ENCODE results near the gene SDC4.

The SDC4 gene

DNA sequence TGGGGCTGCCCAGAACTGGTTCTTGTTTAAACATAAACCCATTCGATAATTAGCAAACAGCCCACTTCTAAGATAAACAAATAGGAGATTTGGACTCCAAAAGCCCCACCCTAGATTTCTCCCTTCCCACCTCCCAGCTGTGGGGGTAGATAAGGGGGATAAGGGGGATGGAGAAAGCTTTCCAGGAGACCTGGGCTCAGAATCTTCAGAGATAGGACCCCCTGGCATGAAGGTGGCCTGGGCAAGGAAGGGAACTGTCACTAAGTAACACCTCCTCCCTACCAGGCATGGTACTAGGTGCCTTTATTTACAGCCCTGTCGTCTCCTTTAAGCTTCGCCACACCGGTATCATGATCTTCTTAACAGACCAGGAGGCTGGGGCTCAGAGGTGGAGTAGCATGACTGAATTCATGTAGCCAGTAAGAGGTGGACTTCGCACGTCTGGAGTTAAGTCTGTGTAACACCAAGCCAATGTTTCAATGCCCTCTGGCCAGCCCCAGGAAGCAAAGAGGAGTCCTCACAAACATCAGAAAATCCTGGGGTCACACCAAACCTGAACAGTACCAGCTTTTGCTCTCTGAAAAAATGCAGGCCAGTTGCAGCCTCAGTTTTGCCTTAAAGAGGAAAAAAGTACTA, 4.6 kb downstream of the SDC4 start:
- no peak for DNase-seq (ENCODE audit: low read depth)

DNA sequence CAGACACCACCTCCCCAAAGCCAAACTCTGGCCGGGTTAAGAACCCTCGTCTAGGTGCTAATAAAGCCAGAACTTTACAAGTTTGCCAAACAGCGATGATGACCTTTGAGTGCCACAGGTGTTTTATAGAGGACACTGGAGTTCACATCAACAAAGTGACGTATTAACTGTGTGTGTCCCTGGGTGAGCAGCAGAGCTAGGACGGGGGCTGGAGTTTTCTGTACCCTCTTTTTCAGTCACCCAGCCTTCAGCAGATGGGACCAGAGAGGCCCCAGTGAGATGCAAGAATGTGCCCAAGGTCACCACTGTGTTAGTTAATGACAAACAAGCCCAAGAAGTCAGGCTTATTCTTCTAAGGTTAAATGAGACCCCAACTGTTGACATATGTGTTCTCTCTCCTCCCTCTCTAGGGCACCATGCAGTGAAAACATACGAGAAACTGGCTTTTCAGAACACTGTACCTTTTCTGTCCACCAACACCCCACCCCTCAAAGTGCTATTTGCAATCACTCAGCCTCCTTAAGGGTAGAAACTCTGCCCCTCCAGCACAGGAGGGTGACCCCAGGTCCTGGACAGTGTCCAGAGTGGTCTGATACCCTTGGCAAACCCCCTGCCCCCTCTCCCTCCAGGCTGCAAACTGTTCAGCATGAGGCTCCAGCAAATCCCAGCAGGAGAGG, 5.2 kb downstream of the SDC4 start:
- DNase-seq (ENCODE audit: low read depth) = no peak

DNA sequence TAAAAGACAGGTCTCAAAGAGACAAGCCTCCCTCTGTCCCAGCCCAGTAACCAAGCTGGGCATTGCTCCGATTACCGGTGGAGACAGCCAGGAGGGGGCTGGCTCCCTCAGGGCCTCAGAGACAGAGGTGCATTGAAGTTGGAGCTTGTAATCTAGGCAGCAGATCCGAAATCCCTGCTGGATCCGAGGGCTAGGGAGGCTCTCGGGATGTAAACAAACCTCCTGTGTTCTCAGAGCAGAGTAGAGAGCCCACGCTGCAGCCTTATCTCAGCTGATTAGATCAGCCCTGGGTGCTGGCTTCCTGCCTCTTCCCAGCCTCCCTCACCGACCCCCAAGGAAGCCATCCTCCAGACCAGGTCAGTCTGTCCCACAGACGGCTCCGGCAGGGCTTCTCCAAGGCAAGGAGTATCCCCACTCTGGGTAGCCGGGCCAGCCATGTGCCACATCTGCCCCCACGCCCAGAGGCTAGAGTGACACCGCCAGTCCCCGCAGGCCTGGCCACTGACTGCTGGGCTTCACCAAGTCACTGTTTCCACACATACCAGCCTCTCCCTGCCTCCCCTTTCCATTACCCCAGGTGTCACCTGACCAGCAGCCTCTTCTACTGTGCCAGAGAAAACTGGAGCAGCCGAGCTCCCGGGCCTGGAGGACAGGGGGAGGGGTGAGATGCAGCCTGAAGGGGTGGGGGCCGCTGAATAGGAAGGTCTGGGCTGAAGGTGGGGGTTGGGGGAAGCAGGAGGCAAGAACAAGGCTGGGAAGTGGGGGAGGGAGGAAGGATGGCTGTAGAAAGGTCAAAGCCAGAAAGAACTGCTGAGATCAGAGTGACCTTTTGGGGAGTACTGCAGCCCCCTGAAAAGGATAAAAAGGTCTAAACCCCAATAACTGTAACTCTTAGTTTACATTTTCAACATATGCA, 6.0 kb downstream of the SDC4 start:
- DNase-seq (ENCODE audit: low read depth) = no peak

DNA sequence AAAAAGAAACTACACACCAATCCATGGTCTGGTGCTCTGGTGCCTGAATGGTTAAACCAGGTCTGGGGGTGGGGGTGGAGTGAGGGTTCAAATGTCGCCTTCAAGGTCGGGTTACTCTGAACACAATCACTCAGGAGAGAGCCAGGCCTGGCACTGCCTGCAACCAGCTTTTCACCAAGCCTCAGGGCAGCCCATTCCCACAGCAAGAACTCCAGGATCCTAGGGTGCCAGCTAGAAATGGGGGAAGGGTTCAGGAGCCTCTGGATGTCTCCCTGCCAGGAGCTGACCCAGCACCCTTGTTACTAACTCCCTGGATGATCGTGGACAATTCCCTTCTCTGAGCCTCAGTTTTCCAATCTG, 6.7 kb downstream of the SDC4 start:
- DNase-seq (ENCODE audit: low read depth) = no peak

DNA sequence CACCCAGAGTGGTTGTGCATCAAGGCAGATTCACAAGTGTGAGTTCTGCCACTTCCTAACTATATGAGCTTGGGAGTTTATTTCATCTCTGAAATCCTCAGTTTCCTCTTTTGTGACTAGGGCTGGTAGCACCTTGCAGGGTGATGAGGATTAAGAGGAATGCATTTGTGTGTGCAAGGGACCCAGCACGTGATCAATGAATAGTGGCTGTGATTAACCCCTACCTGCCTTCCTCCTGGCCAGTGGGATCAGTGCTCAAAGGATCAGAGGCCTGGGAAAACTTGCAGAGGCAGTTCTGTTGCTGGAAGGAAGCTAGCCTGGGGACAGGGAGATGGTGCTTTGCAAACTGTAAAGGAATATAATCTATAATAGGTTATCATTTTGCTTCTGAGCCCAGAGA, 7.3 kb downstream of the SDC4 start:
- DNase-seq (ENCODE audit: low read depth) = no peak

DNA sequence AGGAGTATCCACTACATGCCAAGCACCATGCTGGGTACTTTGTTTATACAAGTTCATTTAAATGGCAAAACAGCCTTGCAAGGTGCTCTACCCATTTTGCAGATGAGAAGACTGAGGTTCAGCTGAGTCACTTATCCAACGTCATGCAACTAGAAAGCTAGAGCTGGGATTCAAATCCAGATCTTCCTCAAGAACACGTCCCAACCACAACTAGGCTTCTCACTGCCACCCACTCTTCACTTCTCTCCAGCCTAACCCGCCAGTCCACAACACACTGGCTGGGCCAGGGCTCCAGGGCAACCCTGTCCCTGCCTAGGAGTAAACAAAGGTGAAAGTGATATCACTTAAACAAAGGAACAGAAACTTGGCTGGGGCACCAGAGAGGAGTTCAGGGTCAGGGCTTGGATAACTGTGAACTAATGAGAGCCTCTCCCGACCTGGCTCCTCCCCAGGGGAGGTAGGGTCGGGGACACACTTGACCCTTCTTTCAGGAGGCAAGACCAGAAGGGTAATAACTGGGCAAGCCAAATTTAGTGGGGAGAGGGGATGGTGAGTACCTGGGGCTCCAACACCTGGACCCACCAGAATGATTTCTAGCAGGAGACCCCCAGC, 7.9 kb downstream of the SDC4 start:
- DNase-seq (ENCODE audit: low read depth) = no peak

DNA sequence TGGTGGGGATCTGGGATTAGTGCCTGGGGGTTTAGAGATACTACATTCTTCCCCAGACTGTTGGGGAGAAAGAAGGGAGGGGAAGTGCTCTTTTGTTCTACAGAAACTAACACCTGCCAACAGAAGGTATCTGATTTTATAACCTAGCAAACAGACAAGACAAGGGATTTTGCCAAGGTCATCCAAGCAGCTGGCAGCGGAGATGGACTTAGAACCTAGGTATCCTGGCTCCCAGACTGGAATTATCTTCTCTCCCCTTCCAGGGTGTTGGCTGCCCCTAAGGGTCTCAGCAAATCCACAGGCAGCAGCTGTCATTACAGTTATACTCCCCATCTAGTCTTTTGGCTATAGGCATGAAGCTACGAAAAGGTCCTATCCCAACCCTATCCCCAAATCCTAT, 8.4 kb downstream of the SDC4 start:
- no peak for DNase-seq (ENCODE audit: low read depth)

DNA sequence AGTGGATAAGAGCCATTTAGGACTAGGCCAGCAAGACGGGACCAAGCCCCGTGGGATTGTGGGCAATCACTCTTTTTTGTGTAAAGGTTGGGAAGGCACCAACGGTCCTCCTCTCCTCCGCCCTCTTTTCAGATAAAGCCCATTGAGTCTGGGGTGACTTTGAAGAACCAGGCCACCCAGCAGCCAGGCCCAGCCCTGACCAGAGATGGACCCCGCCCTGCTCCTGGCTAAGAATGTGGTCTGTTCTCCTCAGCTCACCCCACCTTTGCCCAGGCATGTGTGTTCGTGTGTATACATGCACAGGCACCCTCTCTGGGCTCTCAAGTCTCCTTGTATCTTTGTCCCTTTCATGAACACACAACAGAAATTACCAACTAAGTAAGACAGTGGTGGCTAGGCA, 9.1 kb downstream of the SDC4 start:
- DNase-seq (ENCODE audit: low read depth) = no peak

DNA sequence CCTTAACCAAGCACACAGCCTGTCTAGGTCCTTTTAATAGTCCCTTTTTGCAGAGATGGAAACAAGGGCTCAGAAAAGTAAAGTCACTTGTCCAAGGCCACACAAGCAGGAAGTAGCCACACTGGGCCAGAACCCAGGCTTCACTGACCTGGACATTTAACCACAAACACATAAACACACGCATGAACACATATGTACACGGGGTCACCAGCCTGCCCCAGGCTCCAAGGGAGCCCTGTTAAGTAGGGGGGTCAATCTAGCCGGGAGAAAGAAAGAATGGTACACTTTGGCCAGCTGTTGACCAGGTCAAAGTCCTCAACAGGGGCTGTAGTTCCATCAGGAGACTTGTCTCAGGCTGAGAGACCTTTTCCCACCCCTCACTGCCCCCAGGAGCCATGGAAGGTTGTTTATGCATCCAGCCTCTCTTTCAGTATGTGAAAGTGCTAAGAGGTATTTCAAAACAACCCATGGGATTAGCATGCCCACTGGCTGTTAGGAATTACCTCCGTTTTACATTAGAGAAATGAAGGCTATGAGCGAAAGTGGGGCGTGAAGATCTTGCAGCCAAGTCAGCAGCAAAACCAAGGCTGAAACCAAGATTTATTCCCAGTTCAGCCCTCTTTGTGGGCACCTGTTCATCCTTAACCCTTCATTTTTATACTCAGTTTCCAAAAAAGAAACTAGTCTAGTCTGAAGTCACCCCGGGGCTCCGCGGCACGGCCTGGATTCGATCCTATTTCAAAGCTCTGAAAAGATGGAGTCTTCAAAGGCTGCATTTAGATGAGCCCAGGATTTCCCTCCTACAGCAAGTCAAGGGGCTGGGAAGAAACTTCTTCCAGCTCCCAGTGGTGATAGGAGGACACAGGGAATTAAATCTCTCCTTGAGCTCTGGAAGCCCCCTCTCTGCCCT, 9.8 kb downstream of the SDC4 start:
- no peak for DNase-seq (ENCODE audit: low read depth)

DNA sequence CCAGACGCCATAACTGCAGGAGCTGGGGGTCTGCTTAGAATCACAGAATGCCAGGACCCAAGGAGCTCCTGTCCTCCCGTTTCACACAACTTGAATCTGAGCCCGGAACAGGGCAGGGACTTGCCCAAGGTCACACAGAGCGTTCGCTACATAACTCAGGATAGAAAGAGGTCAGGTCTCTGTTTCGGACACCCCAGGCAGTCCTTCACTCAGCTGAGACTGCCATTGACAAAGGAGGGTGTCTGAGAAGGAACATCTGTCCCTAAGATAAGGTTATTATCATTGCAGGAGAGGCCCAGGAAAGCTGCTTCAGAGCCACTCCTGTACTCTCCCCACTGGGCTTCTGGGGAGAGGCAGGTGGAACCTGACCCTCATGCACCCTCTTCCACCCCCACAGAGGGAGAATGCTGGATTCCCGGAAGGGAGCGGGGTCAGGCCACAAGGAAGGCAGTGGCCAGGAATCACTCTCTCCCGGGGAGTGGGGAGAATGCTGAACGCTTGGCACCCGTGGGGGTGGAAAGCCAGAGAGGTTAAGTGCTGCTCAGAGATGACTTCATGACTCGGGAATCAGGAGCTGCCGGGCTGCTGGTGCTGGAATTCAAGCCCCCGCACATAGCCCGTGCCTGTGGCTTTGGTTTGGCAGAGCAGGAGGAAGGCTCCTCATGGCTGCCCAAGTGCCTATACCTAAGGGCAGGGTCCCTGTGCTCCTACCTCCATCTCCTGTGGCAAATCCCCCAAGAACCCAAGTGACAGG, 10.7 kb downstream of the SDC4 start:
- DNase-seq (ENCODE audit: low read depth) = no peak

DNA sequence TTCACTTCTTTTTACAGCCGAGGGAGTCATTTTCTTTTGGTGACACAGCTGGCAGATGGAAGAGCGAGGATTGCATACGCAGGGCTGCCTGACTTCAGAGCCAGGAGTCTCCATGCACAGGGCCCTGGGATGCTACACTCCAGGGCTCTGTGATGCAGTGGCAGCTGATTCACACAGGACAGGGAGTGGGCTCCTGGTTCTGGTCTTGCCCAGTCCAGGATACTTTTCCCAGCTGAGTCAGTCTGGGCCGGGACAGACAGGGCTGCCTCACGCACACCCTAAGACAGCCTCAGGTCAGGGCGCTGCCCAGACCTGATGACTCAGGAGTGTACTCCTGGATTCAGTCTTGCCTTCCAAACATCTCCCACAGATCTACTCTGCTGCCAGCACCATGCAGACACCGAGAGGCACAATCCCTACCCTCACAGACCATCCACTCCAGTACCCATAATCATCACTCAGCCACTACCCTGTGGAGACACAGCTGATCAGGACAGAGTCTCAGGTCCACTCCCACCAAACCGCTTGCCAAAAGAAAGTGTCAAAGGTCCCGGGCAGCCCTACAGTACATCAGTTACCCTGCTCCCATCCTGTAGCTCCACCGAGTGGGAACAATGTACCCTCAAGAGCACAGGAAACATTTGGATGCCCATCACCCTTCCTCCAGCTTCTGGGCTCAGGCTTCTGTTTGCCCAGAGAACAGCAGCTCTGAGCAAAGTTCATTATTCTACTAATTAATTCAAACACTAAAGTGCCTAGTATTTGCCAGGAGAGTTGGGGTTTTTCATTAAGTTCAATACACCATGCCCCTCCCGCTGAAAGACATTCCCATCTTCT, 11.5 kb downstream of the SDC4 start:
- no peak for DNase-seq (ENCODE audit: low read depth)

DNA sequence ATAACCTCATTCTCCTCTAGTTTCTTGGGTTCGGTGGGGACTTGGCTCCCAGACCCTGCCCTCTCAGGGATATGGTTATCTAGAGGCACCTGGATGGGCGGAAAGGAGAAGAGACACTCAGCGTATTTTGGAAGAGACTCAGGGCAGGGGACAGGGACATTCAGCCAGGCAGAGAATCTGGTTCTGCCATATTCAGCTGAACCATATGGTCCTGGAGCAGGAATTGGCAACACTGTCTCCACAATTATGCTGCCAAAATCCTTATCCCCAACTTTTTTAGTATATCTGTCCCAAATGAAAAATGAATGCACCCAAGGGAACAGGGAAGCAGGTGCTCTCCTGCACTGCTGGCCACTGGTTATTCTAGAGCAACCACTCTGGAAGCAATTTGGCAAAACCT, 17.7 kb downstream of the SDC4 start:
- DNase-seq (ENCODE audit: low read depth) = no peak

DNA sequence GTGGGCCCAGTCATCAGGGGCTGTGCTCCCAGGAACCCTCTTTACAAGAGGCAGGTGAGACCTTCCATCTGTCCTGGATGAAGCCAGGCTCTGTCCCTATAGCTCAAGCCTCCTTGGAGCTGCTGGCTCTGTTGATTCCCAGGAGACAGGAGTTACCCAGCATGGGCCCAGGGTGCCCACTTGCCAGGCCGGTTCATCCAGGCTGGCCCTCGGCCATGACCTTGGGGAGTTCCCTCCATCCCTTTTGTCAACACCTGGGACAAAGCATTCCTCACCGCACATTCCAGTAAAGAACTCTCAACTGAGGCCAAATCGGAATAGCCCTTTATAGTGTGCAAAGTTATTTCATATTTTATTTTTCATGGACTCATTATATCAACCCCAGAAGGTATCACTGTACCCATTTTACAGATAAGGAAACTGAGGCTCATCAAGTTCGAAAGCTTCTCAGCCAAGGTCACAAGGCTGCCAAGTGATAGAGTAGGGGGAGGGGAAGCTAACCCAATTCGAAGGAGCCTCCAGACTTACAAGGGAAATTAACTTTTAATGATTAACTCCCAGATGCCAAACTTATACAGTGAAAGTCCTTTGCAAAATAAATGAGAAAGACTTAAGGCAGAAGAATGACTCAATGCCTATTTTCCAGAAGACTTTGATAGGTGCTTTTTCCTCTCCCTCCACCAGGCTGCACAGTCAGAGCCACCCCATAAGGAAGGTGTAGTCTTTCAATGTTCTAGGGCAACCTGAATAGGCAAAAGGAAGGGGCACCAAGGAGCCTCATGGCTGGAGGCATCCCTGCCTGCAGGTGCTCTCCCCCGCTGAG, 18.5 kb downstream of the SDC4 start:
- DNase-seq (ENCODE audit: low read depth) = no peak

DNA sequence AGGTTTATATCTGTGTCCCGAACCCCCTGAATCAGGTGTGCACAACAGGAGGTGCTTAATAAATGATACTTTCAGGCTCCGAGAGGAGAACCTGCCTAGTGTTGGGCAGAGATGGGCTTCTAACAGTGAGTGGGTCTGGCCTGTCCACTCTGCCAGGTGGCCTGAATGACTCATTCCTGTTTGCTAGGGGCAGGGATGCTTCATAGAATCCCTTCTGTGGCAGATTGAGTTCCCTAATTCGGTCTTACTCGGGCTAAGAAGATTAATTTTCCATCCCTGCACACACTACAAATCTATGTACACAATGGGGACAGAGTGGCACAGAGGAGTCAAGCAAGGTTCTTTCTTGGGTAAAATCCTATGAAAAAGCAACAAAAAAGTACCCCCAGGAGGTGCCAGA, 19.8 kb downstream of the SDC4 start:
- DNase-seq (ENCODE audit: low read depth) = no peak

DNA sequence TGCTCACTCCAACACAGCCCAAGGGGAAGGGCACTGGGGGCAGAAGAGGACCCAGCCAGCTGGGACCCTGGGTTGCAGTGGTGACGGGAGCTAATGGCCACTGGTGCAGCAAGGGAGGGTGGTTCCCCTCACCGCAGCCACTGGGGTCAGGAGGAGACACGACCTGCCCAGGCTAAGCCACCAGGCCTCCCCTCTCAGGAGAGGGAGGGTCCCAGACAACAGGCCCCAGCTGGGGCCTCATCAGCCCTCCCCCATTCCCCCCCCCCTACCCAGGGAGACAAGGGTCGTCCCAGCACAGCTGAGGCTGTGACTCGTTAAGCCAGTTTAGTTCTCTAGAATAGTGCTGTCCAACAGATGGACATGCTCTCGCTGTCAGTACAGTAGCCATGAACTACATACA, 22.9 kb downstream of the SDC4 start:
- no peak for DNase-seq (ENCODE audit: low read depth)

DNA sequence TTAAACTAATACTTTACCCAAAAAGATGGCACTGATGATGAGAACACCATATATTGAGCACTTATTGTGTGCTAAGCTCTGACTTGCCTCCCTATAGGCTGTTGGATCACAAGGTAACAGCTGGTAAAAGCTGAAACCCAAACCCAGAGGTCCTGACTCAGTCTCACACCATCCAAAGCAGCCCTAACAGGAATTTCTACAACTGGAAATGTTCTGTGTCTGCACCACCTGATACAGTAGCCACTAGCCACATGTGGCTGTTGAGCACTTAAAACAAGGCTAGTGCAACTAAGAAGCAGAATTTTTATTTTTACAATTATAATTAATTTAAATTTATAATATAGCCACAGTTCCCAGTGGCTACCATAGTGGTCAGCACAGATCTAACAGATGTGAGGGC, 24.5 kb downstream of the SDC4 start:
- DNase-seq (ENCODE audit: low read depth) = no peak

DNA sequence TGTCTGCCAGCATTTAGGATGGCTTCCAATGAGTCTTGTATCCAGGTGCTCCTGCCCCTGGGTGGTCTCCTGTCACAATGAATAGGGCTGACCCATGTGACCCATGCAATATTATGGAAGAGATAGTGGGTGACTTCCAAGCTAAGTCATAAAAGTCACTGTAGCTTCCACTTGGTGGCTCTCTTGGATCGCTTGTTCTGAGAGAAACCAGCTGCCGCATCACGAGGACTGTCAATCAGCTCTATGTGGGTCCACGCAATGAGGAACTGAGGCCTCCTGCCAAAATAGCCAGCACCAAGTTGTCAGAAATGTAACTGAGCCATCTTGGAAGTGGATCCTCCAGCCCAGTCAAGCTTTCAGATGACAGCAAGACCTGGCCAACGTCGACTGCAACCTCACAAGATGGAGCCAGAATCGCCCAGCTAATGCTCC, 25.3 kb downstream of the SDC4 start:
- no peak for DNase-seq (ENCODE audit: low read depth)

DNA sequence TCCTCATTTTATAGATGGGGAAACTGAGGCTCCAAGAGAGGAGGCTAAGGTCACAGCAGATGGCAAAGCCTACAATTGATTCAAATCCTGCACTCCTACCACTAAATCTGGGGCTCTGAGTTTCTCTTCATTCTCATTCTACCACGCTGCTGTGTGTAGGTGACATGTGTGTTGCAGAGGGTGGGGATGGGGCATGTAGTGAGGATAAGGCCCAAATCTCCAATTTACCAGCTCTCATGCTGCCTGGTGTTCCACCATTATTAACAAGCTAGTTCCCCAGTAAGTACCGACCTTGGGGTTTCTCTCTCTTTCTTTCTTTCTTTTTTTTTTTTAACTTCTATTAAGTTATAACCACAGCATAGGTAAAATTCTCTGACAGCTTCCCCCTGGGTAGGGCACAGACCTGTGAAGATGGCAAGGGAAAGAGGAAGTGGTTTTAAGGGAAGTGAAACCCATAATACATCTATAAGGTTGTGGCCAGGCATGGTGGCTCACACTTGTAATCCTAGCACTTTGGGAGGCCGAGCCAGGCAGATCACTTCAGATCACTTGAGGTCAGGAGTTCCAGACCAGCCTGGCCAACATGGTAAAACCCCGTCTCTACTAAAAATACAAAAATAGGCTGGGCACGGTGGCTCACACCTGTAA, 27.2 kb downstream of the SDC4 start:
- DNase-seq (ENCODE audit: low read depth) = no peak

DNA sequence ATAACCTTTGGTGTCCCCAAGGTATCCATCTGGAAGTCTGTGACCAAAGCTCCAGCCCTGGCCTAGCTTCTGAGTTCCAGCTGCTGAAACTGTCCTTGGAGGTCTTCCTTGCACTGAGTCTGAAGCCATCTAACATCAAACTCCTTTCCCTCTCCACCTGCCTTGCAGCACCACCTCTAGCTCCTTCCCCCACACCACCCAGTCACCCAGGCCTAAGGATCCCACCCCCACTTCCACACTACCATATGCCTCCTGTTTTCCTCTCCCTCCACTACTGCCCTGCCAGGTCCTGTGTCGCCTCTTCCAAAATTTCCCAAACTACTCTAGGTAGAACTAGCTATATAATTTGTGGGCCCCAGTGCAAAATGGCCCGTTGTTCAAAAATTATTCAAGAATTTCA, 29.3 kb downstream of the SDC4 start:
- no peak for DNase-seq (ENCODE audit: low read depth)

Data from stimulated activated CD8-positive, alpha-beta memory T cell treated with anti-CD3 and anti-CD28 coated beads, Interleukin-12 subunit alpha, Interleukin-12 subunit beta, amount 100 ng/mL, for 1 hour (primary cell).